Measurements from ENCODE around the gene GALNT2. TPM values are rescaled to one million over a fixed set of nuclear protein-coding genes. Genes with fewer than 3 reads are reported as not detected.

GALNT2 gene
- total and polyA plus RNA-seq, 4 experiments from 2014 or later: 11.5 to 20.9 (median 15.8) TPM

GRCh38 chr1:230188826-230189225, 121.8 kb downstream of the GALNT2 start:
- intact Hi-C loops (cut with micrococcal nuclease): no loop called here
- POLR2A ChIA-PET (ENCODE audit: partially characterized antibody): no interaction called here

DNA sequence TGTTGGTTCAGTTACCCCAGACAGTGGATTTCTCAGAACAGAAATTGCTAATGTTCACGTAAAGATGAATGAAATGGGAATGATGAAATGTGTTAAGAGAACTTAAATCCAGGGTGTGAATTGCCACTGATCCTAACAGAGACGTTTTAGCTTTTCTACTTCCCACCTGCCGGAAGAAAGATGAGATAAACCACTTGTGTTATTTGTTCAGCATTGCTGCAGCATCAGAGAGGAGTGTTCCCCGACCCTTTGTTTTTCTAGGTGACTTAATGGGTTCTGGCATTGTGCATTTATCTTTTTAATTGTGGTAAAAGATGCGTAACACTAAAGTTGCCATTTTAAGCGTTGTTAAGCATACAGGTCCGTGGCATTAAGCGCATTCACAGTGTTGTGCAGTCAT, 122.3 kb downstream of the GALNT2 start:
- H3K4me1 ChIP-seq (ENCODE audit: insufficient read depth, low read length): peaks cover 28% of the 10 kb centered on the region
- ChIA-PET POLR2A (ENCODE audit: partially characterized antibody) (no interaction called here), CTCF (ENCODE audit: partially characterized antibody) (no interaction called here)
- H3K4me3 Mint-ChIP-seq: no peak overlapping the region
- H3K27ac ChIP-seq (ENCODE audit: low read depth, low read length): no peak overlapping the region
- peaks cover 0 to 6% (median 2%) of the 10 kb centered on the region in 8 donors for H3K9me3 Mint-ChIP-seq
- no peak overlapping the region for H3K4me3 ChIP-seq (ENCODE audit: low read length in 2 of 2)
- no peaks in the 10 kb centered on the region for H3K9me3 ChIP-seq (ENCODE audit: control insufficient read depth in 1 of 2, low read length in 2 of 2)
- no peak overlapping the region for H3K27ac Mint-ChIP-seq
- no peaks in the 10 kb centered on the region for H3K36me3 ChIP-seq (ENCODE audit: insufficient read depth, low read length)
- DNase-seq: no peak
- H3K36me3 Mint-ChIP-seq: peaks cover 6 to 22% of the 10 kb centered on the region in 2 donors
- H3K4me1 Mint-ChIP-seq: peaks cover 21 to 34% (median 30%) of the 10 kb centered on the region in 4 donors
- H3K27me3 Mint-ChIP-seq: no peaks in the 10 kb centered on the region
- H3K27me3 ChIP-seq (ENCODE audit: insufficient read depth, low read length): no peaks in the 10 kb centered on the region
- intact Hi-C loops (cut with micrococcal nuclease): no loop called here

More at GRCh38 chr1:230188826-230189225, 121.8 kb downstream of the GALNT2 start:
- DNase-seq: no peak
- Mint-ChIP-seq H3K27me3 (no peaks in the 10 kb centered on the region), H3K27ac (peak overlapping the region in 1 of 7 donors; percentile 43), H3K4me1 (peaks cover 21 to 34% (median 30%) of the 10 kb centered on the region in 4 donors), H3K9me3 (peaks cover 0 to 6% (median 2%) of the 10 kb centered on the region in 8 donors), H3K36me3 (peaks cover 7 to 21% of the 10 kb centered on the region in 2 donors), H3K4me3 (no peak overlapping the region)
- peaks cover 28% of the 10 kb centered on the region for H3K4me1 ChIP-seq (ENCODE audit: insufficient read depth, low read length)
- H3K4me3 ChIP-seq (ENCODE audit: low read length in 2 of 2): no peak overlapping the region
- no peaks in the 10 kb centered on the region for H3K9me3 ChIP-seq (ENCODE audit: control insufficient read depth in 1 of 2, low read length in 2 of 2)
- no peak overlapping the region for H3K27ac ChIP-seq (ENCODE audit: low read depth, low read length)
- H3K27me3 ChIP-seq (ENCODE audit: insufficient read depth, low read length): no peaks in the 10 kb centered on the region
- H3K36me3 ChIP-seq (ENCODE audit: insufficient read depth, low read length): no peaks in the 10 kb centered on the region
- CTCF ChIA-PET (ENCODE audit: partially characterized antibody): no interaction called here

DNA sequence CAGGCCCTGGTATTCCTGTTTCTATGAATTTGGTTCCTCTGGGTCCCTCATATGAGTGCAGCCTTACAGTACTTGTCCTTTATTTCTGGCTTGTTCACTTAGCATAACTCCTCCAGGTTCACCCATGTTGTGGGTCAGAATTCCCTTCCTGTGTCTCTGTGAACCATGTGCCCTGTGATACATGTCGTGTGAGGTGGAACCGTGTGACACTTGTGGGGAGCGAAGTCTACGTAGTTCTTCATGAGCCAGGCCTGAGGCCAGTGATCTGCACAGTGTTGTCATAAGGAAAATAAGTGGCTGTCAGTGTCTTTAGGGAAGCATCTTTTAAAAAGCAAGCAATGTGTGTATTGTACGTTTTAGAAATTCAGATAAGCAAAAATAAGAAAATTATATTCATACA, 122.8 kb downstream of the GALNT2 start:
- H3K9me3 ChIP-seq (ENCODE audit: control insufficient read depth in 1 of 2, low read length in 2 of 2): no peaks in the 10 kb centered on the region
- CTCF ChIA-PET (ENCODE audit: partially characterized antibody): no interaction called here
- no peak overlapping the region for H3K4me3 ChIP-seq (ENCODE audit: low read length in 2 of 2)
- Mint-ChIP-seq H3K36me3 (peaks cover 3 to 18% of the 10 kb centered on the region in 2 donors), H3K4me3 (no peak overlapping the region), H3K27ac (no peak overlapping the region), H3K27me3 (no peaks in the 10 kb centered on the region), H3K9me3 (peaks cover 0 to under 1% (median 0%) of the 10 kb centered on the region in 8 donors), H3K4me1 (peaks cover 22 to 34% (median 30%) of the 10 kb centered on the region in 4 donors)
- DNase-seq: no peak
- no peak overlapping the region for H3K27ac ChIP-seq (ENCODE audit: low read depth, low read length)
- H3K36me3 ChIP-seq (ENCODE audit: insufficient read depth, low read length): no peaks in the 10 kb centered on the region
- H3K27me3 ChIP-seq (ENCODE audit: insufficient read depth, low read length): no peaks in the 10 kb centered on the region
- peaks cover 28% of the 10 kb centered on the region for H3K4me1 ChIP-seq (ENCODE audit: insufficient read depth, low read length)
- POLR2A ChIA-PET (ENCODE audit: partially characterized antibody): no interaction called here
- intact Hi-C loops (cut with micrococcal nuclease): no loop called here

DNA sequence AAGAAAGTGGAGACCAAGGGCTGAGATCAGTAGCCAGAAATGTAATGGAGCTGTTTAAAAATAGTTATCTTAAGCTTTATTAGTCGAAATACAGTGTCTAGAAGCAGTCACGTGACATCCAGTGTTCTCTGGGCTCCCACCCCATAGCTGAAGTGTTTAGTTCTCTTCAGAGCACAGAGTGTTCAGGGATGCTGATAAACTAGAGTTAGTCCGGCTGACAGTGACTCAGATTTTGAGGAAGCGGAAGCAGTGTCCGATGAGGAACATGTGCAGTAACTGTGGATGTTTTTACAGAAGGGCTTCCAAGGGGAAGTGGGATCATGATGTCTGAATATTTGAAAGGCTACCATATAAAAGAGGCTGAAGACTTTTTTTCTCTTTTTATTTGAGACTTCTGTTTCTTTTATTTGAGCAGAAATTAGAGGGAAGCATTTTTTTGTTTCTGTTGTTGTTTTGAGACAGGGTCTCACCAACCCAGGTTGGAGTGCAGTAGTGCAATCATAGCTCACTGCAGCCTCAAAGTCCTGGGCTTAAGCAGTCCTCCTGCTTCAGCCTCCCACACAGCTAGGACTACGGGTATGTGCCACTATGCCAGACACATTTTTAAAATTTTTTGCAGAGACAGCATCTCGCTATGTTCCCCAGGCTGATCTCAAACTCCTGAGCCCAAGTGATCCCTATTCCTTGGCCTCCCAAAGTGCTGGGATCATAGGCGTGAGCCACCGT, 124.2 kb downstream of the GALNT2 start:
- ChIA-PET POLR2A (ENCODE audit: partially characterized antibody) (no interaction called here), CTCF (ENCODE audit: partially characterized antibody) (no interaction called here)
- Histone ChIP-seq H3K36me3 (ENCODE audit: insufficient read depth, low read length) (no peaks in the 10 kb centered on the region), H3K4me3 (ENCODE audit: low read length in 2 of 2) (no peak overlapping the region), H3K4me1 (ENCODE audit: insufficient read depth, low read length) (peaks cover 14% of the 10 kb centered on the region), H3K27me3 (ENCODE audit: insufficient read depth, low read length) (no peaks in the 10 kb centered on the region), H3K9me3 (ENCODE audit: control insufficient read depth in 1 of 2, low read length in 2 of 2) (no peaks in the 10 kb centered on the region), H3K27ac (ENCODE audit: low read depth, low read length) (no peak overlapping the region)
- Mint-ChIP-seq H3K4me1 (peaks cover 12 to 20% (median 17%) of the 10 kb centered on the region in 4 donors), H3K27me3 (no peaks in the 10 kb centered on the region), H3K4me3 (no peak overlapping the region), H3K9me3 (no peaks in the 10 kb centered on the region), H3K27ac (no peak overlapping the region), H3K36me3 (peaks cover 1 to 14% of the 10 kb centered on the region in 2 donors)
- intact Hi-C loops (cut with micrococcal nuclease): no loop called here
- DNase-seq: no peak

DNA sequence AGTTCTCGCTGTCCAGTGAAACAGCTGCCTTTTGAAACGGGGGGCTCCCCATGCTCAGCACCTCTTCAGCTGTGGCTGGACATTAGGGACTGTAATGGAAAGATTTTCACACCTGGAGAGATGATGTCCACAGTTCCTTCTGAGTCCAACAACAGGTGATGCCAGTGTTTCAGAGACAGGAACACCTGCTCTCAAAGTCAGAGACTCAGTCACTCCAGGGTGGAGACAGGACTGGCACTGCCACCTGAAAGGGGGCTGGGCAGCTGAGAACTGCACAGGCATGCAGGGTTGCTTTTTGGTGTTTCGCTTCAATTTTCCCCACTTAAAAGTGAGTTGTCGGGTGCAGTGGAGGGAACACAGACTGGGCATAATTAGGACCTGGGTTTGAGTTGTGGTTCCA, 124.8 kb downstream of the GALNT2 start:
- H3K27ac Mint-ChIP-seq: no peak overlapping the region
- Histone ChIP-seq H3K9me3 (ENCODE audit: control insufficient read depth in 1 of 2, low read length in 2 of 2) (no peaks in the 10 kb centered on the region), H3K27me3 (ENCODE audit: insufficient read depth, low read length) (no peaks in the 10 kb centered on the region), H3K27ac (ENCODE audit: low read depth, low read length) (no peak overlapping the region), H3K36me3 (ENCODE audit: insufficient read depth, low read length) (no peaks in the 10 kb centered on the region), H3K4me3 (ENCODE audit: low read length in 2 of 2) (no peak overlapping the region), H3K4me1 (ENCODE audit: insufficient read depth, low read length) (peaks cover 8% of the 10 kb centered on the region)
- no peak overlapping the region for H3K4me3 Mint-ChIP-seq
- peaks cover 1 to 14% of the 10 kb centered on the region in 2 donors for H3K36me3 Mint-ChIP-seq
- peaks cover 7 to 14% (median 11%) of the 10 kb centered on the region in 4 donors for H3K4me1 Mint-ChIP-seq
- no peaks in the 10 kb centered on the region for H3K27me3 Mint-ChIP-seq
- POLR2A ChIA-PET (ENCODE audit: partially characterized antibody): no interaction called here
- DNase-seq: no peak
- intact Hi-C loops (cut with micrococcal nuclease): no loop called here
- no peaks in the 10 kb centered on the region for H3K9me3 Mint-ChIP-seq
- CTCF ChIA-PET (ENCODE audit: partially characterized antibody): no interaction called here

- CTCF ChIA-PET (ENCODE audit: partially characterized antibody): no interaction called here
Observed at GRCh38 chr1:230194525-230194924, 127.5 kb downstream of the GALNT2 start.

GRCh38 chr1:230195199-230195598, 128.2 kb downstream of the GALNT2 start:
- ChIA-PET POLR2A (ENCODE audit: partially characterized antibody) (no interaction called here), CTCF (ENCODE audit: partially characterized antibody) (no interaction called here)
- Mint-ChIP-seq H3K4me1 (peaks cover 0 to 4% (median 1%) of the 10 kb centered on the region in 4 donors), H3K27me3 (no peaks in the 10 kb centered on the region), H3K9me3 (no peaks in the 10 kb centered on the region), H3K36me3 (peaks cover 4 to 14% of the 10 kb centered on the region in 2 donors), H3K27ac (peak overlapping the region in 1 of 7 donors; percentile 42), H3K4me3 (no peak overlapping the region)
- Histone ChIP-seq H3K27ac (ENCODE audit: low read depth, low read length) (no peak overlapping the region), H3K36me3 (ENCODE audit: insufficient read depth, low read length) (no peaks in the 10 kb centered on the region), H3K9me3 (ENCODE audit: control insufficient read depth in 1 of 2, low read length in 2 of 2) (no peaks in the 10 kb centered on the region), H3K27me3 (ENCODE audit: insufficient read depth, low read length) (no peaks in the 10 kb centered on the region), H3K4me1 (ENCODE audit: insufficient read depth, low read length) (no peaks in the 10 kb centered on the region), H3K4me3 (ENCODE audit: low read length in 2 of 2) (no peak overlapping the region)
- intact Hi-C loops (cut with micrococcal nuclease): no loop called here
- no peak for DNase-seq

More at GRCh38 chr1:230194525-230194924, 127.5 kb downstream of the GALNT2 start:
- no peak overlapping the region for H3K27ac ChIP-seq (ENCODE audit: low read depth, low read length)
- no peak for DNase-seq
- H3K27ac Mint-ChIP-seq: no peak overlapping the region
- H3K27me3 Mint-ChIP-seq: no peaks in the 10 kb centered on the region
- H3K4me1 Mint-ChIP-seq: peaks cover 0 to 4% (median 3%) of the 10 kb centered on the region in 4 donors
- H3K4me3 ChIP-seq (ENCODE audit: low read length in 2 of 2): no peak overlapping the region
- no peaks in the 10 kb centered on the region for H3K4me1 ChIP-seq (ENCODE audit: insufficient read depth, low read length)
- intact Hi-C loops (cut with micrococcal nuclease): no loop called here
- H3K36me3 Mint-ChIP-seq: peaks cover 4 to 14% of the 10 kb centered on the region in 2 donors
- POLR2A ChIA-PET (ENCODE audit: partially characterized antibody): no interaction called here
- H3K9me3 Mint-ChIP-seq: no peaks in the 10 kb centered on the region
- no peak overlapping the region for H3K4me3 Mint-ChIP-seq
- H3K36me3 ChIP-seq (ENCODE audit: insufficient read depth, low read length): no peaks in the 10 kb centered on the region
- H3K9me3 ChIP-seq (ENCODE audit: control insufficient read depth in 1 of 2, low read length in 2 of 2): no peaks in the 10 kb centered on the region
- H3K27me3 ChIP-seq (ENCODE audit: insufficient read depth, low read length): no peaks in the 10 kb centered on the region

Measured in CD4-positive, alpha-beta memory T cell (primary cell).